NCI-H2227 (cell line): Measurements from ENCODE around the gene AP5Z1.
A peak's percentile ranks its signal among the peaks of the same experiment; 100 is the strongest.

Experiments used
- DNase-seq: peaks from one replicate; lab custom pipeline; 2025; ENCODE audit not compliant: unreplicated experiment; lab: John Stamatoyannopoulos, UW

AP5Z1 gene

GRCh38 chr7:4745971-4746919, 29.2 kb upstream of the AP5Z1 start:
- DNase-seq = no peak

GRCh38 chr7:4747013-4747412, 28.4 kb upstream of the AP5Z1 start:
- no peak for DNase-seq

DNA sequence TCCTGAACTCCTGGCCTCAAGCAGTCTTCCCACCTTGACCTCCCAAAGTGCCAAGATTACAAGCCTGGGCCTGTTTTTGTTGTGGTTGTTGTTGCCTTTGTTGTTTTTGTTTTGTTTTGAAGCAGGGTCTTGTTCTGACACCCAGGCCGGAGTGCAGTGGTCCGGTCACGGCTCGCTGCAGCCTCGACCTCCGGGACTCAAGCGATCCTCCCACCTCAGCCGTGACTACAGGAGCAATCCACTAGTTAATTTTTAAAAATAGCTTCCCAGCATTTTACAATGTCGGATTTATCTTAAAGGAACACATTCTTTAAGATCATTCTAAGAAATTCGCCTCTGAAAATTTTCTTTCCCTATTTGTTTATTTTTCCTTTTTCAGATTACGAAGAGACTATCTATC, 27.7 kb upstream of the AP5Z1 start:
- no peak for DNase-seq

DNA sequence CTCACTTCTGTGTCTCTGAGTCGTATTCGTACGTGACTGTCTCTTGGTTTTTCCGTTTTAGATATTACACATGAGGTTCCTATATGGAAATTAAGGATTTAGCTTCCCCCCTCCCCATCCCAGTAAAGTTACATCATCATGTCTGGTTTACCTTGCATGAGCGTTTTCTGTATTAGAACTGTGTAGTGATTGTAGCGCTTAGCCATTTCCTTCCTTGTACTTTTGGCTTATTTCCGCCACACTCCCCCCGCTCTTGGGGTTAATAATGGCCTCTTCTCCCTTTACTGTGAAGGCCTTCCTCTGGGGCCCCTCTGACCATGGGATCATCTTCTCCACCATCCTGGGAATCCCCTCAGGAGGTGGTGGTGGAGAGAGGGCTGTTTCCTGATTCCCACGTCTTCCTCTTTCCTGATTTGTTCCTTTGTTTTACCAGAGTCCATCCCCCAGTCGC, 27.2 kb upstream of the AP5Z1 start:
- DNase-seq = no peak

DNA sequence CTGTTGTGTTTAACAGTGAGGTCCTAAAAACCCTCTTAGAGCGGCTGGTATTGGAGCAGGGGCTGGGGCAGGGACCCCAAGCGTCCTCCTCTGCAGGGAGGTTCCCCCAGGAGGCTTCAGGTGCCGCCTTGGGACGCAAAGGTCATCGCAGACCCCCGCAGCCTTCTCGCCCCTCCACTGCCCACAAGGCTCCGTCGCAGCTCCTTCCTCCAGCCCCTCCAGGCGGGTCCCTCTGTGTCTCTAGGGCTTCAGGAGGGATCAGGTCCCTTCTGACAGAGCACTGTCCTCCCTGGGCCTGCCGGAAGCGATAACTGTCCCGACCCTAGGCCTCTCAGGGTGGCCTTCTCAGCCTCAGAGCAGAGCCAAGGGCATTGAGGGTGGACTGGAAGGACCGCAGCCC, 26.1 kb upstream of the AP5Z1 start:
- no peak for DNase-seq

GRCh38 chr7:4749798-4750197, 25.6 kb upstream of the AP5Z1 start:
- DNase-seq = no peak

- no peak for DNase-seq
Observed at GRCh38 chr7:4751398-4751947, 23.9 kb upstream of the AP5Z1 start.

- DNase-seq = peak; percentile 64
Observed at GRCh38 chr7:4753598-4754432, 21.6 kb upstream of the AP5Z1 start.

DNA sequence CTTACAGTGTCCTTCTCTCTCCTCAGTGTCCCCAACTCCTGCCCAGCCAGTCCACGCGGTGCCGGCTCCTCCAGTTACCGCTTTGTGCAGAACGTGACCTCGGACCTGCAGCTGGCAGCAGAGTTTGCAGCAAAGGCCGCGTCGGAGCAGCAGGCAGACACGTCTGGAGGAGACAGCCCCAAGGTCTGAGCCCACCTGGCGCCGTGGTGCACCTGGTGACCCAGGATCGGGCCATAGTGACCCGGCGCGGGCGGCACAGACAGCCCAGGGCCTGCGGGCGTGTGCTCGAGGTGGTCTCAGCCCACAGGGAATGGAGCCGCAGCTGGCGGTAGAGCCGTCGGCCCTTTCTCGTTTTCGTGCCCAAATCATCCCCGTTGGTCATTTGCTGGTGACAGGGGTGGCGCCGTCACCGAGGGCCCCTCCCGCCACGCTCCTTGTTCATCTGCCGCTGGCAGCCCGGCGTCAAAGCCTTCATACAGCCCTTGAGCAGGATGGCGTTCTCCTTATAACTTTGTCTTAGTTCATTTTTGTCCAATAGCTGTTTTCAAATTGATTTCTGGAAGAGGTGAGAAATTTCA, 20.9 kb upstream of the AP5Z1 start:
- DNase-seq = no peak

DNA sequence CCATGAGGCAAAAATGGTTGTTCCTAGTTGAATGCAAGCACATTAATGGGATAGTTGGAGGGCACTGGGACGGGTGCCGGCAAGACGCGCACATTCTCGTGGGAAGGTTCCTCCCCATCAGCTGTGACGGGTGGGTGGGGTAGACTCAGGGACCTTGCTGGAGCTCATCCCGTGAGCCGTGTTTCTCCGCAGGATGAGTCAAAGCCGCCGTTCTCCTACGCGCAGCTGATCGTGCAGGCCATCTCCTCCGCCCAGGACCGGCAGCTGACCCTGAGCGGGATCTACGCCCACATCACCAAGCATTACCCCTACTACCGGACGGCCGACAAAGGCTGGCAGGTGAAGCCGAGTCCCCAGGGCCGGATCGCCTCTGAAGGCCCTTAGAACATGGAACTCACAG, 20.4 kb upstream of the AP5Z1 start:
- no peak for DNase-seq

GRCh38 chr7:4758111-4758510, 17.3 kb upstream of the AP5Z1 start:
- DNase-seq = no peak

DNA sequence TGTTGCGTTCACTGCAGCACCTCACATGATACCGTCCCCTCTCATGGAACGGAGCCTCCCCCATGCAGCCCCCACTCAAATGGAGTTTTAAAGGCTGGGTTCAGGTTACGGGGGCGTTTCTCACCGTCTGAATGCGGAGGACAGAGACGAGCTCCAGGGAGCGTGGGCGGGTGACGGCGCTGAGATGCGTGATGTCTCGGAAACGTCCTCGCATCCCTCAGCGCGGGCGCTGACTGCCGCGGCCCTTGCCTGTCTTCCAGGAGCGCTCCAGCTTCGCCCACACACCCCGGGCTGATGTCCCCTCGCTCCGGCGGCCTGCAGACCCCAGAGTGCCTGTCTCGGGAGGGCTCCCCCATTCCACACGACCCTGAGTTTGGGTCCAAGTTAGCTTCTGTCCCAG, 16.6 kb upstream of the AP5Z1 start:
- no peak for DNase-seq

GRCh38 chr7:4759211-4759610, 16.2 kb upstream of the AP5Z1 start:
- no peak for DNase-seq

DNA sequence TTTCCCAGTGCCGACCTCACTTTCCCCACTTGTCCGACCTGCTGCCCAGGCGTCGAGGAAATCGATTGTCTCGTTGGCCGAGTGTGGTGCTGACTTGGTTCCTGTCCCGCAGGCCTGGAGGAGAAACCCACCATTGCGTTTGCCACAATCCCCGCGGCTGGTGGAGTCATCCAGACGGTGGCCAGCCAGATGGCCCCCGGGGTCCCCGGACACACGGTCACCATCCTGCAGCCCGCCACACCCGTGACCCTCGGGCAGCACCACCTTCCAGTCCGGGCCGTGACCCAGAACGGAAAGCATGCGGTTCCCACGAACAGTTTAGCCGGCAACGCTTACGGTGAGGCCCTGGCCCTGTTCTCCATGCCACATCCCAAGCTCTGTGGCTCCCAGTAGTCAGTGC, 14.5 kb upstream of the AP5Z1 start:
- DNase-seq = no peak

- no peak for DNase-seq
Observed at GRCh38 chr7:4762121-4763055, 13.0 kb upstream of the AP5Z1 start.

- DNase-seq = no peak
Observed at GRCh38 chr7:4763091-4763793, 12.2 kb upstream of the AP5Z1 start.

- no peak for DNase-seq
Observed at GRCh38 chr7:4763794-4764185, 11.6 kb upstream of the AP5Z1 start.

DNA sequence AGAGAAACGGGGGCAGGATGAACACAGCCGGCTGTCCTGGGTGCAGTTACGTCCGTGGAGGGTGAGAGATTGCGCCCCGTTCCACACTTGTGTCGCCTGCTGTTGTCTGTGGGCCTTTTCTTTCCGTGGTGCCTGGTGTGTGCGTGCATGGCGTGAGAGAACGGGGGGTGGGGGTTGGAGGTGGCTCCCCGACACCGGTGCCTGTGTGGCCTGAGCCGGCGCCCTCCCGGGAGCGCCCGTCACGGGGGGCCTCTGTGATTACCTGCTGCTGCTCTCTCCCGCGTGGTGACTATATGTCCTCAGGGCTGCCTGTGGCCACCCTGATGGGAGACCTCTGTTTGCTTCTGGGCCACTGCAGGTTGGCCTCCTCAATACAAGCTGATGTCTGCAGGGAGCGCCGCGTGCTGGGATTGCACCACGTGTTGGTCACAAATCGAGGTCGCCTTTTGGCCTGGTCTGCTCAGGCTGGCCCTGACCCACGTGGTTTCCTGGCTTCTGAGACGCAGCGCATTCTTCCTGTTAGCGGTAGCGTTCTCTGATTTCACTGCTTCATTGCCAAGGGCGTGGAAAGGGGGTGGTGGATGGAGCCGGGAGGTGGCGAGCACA, 10.9 kb upstream of the AP5Z1 start:
- no peak for DNase-seq

- no peak for DNase-seq
Observed at GRCh38 chr7:4765776-4766490, 9.5 kb upstream of the AP5Z1 start.
